ENCODE measurements around the gene MYO1G.
"Not testable (repeated sequence)": the region's sequence is repeated elsewhere in the genome, so short reads cannot be mapped to it uniquely, and the experiment has no call there.

MYO1G gene

DNA sequence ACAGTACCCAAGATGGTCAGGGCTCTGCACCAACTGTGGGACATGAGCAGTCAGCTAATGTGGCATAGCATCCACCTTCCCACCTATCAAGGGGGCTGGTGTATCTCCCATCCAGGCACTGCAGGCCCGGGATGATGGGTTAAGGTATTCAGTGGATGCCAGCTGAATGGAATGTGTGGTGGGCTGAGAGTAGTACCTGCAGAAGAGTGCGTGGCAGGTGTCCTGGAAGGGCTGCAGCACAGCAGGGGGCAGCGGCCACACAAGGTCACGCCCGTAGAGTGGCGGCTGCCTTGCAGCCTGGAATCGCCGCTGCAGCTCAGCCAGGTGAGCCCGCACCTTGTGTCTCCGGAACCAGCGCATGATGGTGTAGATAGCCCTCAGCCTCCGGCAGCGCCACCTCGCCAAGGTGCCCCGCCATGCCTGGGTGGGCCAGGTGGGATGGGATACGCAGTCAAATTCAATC lies 13.3 kb downstream of the MYO1G start:
- no peak for DNase-seq

DNA sequence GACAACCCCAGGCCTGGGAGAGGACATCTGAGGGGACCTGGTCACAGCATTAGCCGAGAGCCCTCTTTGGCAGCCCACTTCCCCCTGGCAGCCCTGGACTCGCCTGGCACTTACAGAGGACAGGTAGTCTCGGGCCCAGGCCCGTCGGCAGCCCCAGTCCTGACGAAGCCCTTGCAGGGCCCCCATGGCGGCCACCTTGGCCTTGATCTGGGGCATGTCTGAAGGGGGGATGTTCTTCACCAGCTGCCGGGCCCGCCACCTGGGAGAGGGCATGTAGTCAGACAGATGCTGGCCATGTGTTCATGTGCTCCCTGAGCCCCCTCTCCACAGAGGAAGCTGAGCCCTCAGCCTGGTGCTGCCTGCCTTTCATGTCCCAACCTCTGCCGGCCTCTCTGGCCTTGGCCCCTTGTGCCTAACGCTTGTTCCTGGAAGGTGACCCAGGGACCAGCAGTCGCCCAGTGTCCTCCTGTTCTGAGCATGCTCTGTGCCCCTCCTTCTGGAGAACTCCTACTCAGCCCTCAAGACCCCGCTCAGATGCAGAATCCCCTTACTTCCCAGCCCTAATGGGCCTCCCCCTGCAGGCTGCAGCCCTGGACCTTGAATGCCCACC lies 13.9 kb downstream of the MYO1G start:
- no peak for DNase-seq

DNA sequence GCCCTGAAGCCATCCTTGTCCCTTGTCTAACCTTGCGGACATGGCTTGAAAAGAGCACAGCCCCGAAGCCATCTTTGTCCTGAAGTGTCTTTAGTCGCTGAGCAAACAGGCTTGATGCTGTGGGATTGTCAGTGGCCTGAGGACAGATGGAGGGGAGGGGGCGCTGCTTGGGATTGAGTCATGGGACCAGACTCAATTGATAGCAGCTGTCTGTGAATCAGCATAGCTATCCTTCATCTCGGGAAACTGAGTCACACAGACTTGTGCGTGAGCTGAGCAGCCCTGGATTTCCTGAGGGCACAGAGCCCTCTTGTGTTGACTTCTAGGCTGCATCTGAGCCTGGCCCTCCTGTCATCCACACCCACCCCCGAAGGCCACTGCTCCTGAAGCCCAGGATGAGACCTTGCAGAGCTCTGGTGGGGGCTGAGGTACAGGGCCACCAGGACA lies 14.4 kb downstream of the MYO1G start:
- DNase-seq, result no peak

DNA sequence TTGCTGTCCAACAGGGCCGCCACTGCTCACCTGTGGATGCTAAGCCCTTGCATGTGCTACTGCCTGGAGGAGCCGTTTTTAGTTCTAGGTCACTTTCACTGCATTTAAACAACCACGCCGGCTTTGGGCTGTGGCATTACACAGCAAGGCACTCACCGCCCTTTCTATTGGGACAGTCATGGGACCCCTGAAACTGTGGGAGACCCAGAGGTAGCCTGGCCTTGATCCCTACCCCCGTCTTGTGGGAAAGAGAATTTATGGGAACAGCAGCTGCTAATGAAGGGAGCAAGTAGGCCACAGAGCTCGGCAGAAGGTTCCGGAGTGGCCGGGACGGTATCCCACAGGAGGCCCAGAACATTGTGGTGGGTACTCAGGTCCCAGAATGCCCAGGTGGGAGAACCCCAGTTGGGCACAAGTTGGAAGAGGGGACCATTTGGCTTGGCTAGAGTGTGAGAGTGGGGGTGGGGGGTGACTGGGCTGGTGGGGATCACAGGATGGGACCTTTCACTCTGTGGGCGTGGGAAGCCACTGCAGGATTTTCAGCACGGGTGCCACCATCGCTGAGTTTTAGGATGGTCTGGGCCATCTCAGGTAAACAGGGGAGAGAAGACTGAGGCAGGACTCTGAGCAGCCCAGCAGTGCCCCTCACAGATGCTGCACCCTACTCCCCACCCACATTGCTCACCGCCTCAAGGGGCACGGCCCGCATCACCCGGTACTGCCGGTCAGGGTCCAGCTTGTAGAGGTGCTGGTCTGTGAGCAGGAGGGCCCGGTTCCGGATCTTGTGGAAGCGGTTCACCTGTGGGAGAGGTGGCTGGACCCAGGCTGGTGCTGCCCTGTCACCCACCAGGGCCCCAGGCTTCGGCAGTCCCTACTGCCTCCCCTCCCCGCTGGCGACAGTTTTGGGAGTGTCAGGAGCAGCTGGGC lies 15.2 kb downstream of the MYO1G start:
- DNase-seq, result no peak

DNA sequence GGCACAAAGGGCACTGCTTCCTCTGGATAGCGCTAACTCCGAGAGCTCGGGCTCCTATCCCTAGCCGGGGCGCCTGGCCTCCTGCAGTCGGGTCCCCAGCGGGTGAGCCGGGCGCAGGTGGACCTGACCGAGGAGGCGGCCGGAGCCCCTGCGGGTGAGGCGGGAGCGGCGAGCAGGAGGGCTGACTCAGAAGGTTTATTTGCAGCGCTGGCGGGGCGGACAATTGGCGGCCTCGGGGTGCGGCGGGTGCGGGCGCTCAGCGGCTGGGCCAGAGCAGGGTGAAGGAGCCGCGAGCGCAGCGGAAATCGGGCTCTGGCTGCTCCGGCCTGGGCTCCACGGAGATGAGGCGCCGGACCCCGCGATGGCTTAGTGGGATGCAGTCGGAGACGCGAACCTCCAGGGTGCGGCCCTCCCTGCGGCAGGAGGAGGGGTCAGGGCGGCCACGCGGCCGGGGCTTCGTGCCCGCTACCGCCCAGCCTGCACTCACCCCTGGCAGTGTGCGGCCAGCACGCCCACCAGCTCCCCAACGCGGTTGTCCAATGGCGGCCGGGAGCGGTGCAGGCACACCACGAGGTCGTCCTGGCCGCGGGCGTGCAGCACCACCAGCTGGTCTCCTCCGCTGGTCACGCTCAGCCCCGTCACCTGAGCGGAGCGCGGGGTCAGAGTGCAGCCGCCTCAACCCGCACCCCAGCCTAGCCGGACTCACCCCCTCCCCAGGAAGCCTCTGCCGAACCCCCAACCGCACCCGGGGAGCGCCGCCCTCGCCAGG lies 16.1 kb downstream of the MYO1G start:
- no peak for DNase-seq

DNA sequence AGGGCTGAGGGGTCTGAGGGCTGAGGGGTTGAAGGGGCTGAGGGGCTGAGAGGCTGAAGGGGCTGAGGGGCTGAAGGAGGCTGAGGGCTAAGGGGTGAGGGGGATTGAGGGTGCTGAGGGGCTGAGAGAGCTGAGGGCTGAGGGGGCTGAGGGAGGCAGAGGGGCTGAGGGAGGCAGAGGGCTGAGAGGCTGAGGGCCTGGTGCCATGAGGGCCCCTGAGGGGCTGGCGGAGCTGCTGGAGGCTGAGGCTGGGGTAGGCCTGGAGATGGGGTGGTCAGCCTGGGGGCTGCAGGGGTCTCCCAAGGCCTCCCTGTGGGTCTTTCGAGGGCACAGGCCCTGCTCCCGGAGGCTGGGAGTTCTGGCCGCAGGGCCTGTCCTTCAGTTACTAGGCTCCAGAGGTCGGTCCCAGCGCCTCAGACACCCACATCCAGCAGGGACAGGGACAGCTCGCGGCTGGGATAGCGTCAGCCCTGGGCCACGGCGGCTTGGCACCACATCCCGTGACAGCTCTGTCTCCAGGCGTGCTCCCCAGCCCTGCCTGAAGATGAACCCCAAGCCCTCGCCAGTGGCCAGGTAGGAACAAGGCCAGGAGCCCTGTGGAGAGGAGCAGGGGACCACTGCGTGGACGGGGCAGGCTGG lies 16.9 kb downstream of the MYO1G start:
- DNase-seq, result no peak

DNA sequence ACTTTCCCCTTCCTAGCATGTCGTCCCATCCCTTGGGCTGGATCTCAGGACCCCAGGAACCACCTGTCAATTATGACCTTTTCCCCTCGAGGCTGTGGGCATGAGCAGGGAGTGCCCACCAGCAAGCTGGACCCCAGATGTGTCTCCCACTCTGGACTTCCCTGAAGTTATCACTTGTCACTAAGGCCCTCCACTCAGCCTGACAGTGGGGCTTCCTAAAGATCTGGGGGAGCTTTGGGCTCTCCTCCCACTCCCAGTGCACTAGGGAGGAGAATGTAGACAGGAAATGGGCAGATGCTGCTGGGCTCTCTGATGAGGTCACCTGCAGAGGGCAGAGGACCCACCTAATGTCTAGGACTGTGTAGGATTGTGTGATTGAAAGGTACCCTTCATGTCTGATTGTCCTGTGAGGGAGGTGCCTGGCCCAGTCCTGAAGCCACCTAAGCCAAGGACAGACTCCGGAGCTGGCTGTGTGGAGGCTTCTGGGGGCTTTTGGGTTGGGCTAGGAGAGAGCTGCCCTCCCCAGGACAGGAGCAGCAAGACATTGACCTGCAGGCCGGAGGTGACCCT lies 18.7 kb downstream of the MYO1G start:
- no peak for DNase-seq

DNA sequence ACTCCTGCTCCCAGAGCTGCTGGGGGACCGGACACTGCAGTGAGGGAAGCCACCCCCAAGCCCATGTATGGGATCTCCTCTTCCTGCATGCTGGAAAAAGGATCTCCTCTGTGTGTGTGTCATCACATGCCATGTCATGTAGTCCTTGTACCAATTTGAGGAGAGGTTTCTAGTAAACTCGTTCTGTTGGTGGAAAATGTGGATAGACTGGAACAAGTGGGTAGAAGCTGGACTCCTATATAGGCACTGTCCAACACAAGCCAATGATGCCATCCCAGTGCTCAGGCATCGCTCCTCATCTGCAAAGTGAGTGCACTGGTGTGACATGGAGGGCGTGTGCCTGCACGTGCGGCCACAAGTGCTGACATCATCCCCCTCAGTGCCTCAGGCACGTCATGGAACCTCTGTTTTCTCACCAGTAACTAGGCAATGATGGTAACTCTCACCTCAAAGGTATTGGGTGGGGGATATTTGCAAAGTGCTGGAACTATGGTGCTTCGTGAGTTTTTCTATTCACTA lies 19.3 kb downstream of the MYO1G start:
- no peak for DNase-seq

DNA sequence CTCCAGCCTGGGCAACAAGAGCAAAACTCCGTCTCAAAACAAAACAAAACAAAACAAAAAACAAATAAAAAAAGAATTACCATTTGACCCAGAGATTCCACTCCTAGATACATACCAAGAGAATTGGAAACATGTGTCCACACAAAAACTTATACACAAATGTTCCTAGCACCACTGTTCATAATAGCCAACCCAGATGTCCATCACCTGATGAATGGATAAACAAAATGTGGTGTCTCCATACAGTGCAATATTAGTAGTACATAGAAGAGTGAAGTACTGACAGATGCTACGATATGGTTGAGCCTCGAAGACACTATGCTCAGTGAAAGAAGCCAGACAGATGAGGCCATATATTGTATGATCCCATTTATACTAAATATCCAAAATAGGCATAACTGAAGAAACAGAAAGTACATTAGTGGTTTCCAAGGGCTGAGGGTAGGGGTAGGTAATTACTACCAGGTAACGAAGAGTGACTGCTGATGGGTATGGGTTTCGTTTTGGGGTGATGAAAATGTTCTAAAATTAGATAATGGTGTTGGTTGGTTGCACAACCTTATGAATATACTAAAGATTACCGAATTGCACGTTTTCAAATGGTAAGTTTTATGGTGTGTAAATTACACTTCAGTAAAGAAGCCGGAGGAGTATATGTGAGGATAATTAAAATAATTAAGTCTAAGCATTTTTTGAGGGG lies 20.0 kb downstream of the MYO1G start:
- DNase-seq, result no peak

DNA sequence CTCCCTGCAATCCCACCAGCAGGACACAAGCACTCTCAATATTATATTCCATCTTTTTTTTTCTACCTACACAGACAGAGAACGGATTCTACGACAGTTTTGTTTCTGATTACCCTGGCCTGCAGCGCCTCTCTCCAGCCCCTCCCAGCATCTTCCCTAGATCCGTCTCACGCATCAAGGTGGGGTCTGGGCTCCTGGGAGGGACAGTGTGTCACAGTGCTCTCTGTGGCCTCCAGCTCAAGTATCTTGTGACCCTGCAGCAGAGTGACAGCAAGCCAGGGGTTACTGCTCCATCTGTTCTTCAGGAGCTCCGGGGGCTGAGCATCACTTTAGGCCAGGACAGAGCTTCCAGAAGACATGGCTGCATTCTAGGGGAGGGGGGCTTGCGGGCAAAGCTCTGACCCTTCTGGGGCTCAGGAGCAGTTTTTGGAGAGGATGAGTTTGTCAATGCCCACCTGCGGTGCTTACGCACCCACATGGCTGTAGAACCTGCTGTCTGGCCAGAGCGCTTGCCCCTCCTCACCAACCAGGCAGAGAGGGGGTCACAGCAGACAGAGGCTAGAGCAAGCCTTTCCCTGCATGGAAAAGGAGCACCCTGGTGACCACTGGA lies 22.6 kb downstream of the MYO1G start:
- no peak for DNase-seq

DNA sequence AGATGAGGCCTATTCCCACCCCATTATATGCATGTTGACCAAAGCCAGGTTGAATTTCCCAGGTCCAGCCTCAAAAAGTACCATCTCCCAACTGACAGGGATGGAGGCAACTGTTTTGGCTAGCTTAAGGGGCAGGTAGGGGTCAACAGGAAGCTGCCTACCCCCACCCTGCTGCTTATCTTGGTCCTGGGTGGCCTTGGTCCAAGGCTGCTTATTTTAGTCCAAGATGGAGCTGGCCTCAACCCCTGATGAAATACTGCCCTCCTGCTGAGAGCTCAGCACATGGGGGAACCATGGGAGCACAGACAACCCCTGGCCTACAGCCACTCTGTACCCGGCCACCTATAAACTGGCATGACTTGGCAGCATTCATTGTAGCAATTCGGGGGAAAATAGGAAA lies 23.1 kb downstream of the MYO1G start:
- no peak for DNase-seq

DNA sequence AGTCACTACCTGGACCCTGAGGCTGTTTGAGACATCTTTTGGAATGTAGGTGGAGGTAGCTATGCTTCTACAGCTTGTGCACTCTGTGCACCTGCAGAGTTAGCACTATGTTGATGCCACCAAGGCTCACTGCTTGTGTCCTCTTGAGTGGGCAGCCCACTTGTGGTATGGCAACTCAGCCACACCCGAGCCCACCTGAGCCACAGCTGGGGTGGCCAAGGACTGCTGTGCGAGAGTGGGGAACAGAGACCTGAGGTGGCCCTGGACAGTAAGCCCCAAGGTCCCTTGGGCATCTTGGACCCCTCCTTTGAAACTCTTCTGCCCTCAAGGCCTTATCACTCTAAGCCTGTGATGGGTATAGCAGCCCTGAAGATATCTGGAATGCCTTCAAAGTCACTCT lies 25.7 kb downstream of the MYO1G start:
- no peak for DNase-seq

DNA sequence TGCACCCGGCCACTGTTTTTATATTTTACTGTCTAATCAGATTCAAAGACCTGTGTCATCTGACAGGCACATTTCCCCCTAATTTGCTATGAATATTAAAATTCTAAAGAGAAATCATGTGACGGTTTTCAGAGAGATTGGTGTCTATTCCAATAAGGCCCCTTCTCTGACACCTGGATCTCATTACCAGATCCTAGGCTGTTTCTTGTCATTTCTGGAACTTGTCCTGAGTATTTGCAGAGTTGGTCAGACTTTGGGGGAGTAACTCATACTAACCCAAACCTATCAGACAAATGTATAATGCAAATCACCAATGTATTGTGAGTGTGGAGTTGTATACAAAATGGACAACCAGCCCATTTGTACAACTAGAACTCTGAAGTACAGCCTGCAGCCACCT lies 29.5 kb downstream of the MYO1G start:
- DNase-seq, result no peak

DNA sequence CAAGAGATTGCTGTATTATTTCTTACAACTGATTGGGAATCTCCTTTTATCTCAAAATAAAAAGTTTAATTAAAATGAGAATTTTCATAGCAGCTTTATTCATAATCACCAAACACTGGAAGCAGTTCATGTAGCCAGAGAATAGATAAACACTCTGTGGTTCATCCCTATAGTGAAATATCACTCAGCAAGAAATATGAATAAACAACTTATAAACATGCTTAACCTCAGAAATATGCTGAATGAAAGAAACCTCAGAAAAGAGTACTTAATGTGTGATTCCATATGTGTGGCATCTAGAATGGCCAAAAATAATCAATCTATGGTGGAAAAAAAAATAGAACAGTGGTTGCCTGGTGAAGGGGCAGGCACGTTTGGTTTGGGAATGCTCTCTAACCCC lies 33.3 kb downstream of the MYO1G start:
- DNase-seq, result no peak

DNA sequence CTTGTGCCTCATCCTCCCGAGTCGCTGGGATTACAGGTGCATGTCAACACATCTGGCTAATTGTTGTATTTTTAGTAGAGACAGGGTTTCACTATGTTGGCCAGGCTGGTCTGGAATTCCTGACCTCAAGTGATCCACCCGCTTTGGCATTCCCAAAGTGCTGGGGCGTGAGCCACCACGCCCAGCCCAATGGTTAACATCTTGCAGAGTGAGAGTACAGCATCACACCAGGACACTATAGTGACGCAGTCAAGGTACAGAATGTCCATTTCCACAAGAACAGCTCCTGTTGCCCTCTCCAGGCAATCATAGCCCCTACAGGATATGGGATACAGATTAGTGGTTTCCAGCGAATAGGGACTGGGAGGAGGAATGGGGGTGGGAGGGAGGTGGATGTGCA lies 34.0 kb downstream of the MYO1G start:
- DNase-seq, result no peak

DNA sequence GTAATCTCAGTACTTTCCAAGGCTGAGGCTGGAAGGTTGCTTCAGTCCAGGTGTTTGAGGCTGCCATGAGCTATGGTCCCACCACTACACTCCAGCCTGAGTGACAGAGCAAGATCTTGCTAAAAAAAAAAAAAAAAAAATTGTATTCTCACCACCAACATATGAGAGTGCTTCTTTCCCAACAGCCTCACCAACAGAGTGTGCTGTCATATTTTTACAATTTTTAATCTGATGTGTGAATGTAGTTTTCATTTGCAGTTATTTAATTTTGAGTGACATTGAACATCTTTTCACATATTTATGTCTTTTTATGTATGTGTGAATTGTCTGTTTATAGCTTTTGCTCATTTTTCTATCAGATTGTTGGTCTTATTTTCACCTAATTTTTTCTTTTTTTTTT lies 35.2 kb downstream of the MYO1G start:
- no peak for DNase-seq

DNA sequence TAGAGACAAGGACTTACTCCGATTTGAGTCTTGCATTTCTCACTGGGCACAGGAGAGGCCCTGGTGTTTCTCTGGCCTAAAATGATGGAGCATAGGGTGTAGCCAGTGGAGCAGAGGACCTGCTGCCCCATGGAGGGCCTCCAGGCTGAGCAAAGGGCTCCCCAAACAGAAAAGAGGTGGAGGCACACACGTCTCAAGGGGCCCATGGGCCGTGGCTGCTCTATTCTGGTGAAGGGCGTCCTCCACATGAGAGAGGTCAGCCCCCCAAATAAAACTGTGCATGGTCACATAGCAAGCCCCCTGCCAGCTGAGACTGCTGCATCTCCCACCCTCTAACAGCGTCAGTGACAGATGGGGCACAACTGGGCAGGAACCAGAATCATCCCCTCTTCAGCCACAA lies 41.4 kb downstream of the MYO1G start:
- no peak for DNase-seq

DNA sequence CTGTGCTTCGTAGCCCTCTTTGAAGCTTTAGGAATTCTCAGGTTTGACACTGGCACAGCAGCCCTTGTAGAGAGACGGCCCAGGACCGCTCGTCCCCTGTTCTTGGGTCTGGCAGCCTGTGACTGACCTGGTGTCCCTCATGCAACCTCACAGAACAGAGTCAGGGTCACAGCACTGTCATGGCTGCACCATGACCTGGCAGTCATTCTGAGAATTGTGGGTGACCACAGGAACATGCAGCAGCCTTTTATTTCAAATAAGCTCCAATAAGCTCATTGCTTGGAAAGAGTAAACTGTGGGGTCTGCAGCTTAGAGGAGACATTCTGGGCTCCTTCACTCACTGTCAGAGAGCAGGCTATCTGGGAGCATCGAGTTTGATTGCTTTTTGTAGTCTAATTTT lies 42.5 kb downstream of the MYO1G start:
- no peak for DNase-seq

DNA sequence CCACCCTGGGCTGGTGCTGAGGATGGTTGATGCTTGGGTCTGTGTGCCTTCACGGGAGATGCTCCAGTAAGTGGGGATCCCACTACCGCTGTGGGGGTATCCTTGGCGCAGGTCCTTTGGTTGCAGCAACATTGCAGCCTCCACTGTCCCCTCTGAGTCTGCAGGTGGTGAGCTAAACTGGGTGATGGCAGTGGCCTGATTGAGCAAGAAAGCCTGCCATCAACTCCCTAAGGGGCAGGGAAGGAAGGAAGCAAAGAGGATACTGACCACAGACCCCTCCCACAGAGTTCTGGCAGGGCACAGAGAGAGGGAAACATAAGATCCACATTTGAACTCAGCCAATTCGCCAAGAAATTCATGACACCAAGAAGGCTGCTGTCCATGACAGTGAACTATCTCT lies 43.2 kb downstream of the MYO1G start:
- DNase-seq, result no peak

DNA sequence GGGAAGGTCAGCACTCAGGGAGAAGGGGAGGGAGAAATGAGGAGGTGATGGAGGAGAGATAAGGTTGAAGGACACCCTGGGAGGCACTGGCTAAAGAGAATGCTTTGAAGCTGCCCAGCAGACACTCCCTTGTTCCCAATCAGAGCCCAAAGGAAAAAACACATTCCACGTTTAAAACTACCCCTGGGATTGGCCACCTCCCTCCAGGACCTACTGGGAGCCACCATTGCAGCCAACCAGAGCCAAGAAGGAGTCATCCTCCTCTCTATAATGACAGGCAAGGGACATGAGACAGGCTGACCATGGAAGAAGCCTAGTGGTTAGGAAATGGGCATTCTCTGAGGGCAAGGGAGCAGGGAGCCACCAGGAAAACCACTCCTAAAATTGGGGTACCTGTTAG lies 43.8 kb downstream of the MYO1G start:
- DNase-seq, result no peak

DNA sequence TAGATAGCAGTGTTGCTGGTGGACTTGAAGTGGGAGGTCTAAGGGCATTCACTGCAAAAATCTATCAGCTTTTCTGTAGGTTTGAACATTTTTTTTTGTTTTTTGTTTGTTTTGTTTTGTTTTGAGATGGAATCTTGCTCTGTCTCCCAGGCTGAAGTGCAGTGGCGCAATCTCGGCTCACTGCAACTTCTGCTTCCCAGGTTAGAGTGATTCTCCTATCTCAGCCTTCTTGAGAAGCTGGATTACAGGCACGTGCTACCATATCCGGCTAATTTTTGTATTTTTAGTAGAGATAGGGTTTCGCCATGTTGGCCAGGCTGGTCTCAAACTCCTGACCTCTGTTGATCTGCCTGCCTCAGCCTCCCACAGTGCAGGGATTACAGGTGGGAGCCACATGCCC lies 44.3 kb downstream of the MYO1G start:
- not testable (repeated sequence) for DNase-seq
